Measurements from ENCODE around the gene MTMR2.

MTMR2 gene

GRCh38 chr11:95788921-95789505 lies 134.9 kb downstream of the MTMR2 start:
- peak in 3 of 4 experiments; percentile 2 to 12 (median 8) for DNase-seq (ENCODE audit: low read depth in 4 of 4, low spot score in 1 of 4)
